Bronchial epithelial cell (primary cell): ENCODE results near the gene RAB3D. TPM values are rescaled to one million over a fixed set of nuclear protein-coding genes. Genes with fewer than 3 reads are reported as not detected.
A peak's percentile ranks its signal among the peaks of the same experiment; 100 is the strongest.

ENCODE experiments used
- DNase-seq: peaks from one replicate; pipeline ENCODE4 v3.0.0-alpha.2; 2010; ENCODE audit warnings: low read depth
- FAIRE-seq: peaks from 2 replicates; lab custom pipeline; 2011; peaks lifted over from hg19 to GRCh38; lab: Jason Lieb, UNC
- H3K27me3 ChIP-seq: 2 replicates; pipeline ENCODE4 v1.5.1; 2011; ENCODE audit warnings: low read length; ENCODE audit not compliant: control insufficient read depth, insufficient read depth
- H3K36me3 ChIP-seq: 2 replicates; pipeline ENCODE4 v1.5.1; 2011; ENCODE audit warnings: low read length; ENCODE audit not compliant: control insufficient read depth, insufficient read depth
- H3K4me3 ChIP-seq: 2 replicates; pipeline ENCODE4 v1.5.1; 2011; ENCODE audit warnings: mild to moderate bottlenecking, low read depth, low read length, control low read depth
- total RNA-seq: library from RNA; depleted of rRNA; stranded (reverse); fragments of >200 nt; gene quantifications from 2 replicates; pipeline ENCODE4 v1.2.1, GENCODE V29; 2014
- TF ChIP-seq, protein P1 (sequence below): IDR thresholded peaks from 2 replicates; pipeline ENCODE4 v1.5.1; 2011; ENCODE audit warnings: mild to moderate bottlenecking, moderate library complexity, low read length, control low read depth, inconsistent platforms; ENCODE audit not compliant: insufficient read depth, severe bottlenecking

Gene RAB3D
- total RNA-seq, 1 donor from 2014 or later = 37.4 TPM

DNA sequence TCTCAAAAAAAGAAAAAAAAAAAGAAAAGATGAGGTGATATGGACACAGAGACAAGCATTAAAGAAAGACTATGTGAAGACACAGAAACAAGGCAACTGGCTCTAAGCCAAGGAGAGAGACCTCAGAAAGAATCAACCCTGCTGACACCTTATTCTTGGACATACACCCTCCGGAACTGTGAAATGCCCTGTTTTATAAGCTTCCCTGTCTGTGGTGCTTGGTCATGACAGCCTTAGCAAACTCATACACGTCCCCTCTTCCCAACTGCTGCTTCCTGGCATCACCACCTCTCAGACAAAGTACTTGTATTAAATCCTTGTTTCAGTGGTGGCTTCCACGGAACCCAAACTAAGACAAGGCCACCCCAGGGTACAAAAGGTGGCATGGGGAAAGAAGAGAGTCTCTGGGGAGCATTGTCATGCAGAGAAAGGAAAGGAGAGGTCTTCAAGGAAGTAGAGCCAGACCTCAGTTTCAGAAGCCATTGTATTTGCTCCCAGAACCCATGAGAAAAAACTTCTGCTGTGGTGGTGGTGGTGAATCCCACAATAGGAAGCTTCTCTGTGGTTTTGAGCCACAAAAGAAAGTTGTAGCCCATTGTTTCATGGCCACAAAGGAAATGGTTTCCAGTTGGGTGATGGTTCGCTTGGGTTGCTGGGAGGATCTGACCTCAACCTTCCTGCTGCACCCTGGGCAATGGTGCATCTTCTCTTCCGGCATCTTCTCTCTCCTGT, 59.8 kb downstream of the RAB3D start:
- H3K4me3 ChIP-seq = no peak overlapping the region
- FAIRE-seq (no peak), DNase-seq (no peak)
- H3K36me3 ChIP-seq = no peaks in the 10 kb centered on the region
- H3K27me3 ChIP-seq = no peaks in the 10 kb centered on the region
- TF ChIP-seq, protein P1, sequence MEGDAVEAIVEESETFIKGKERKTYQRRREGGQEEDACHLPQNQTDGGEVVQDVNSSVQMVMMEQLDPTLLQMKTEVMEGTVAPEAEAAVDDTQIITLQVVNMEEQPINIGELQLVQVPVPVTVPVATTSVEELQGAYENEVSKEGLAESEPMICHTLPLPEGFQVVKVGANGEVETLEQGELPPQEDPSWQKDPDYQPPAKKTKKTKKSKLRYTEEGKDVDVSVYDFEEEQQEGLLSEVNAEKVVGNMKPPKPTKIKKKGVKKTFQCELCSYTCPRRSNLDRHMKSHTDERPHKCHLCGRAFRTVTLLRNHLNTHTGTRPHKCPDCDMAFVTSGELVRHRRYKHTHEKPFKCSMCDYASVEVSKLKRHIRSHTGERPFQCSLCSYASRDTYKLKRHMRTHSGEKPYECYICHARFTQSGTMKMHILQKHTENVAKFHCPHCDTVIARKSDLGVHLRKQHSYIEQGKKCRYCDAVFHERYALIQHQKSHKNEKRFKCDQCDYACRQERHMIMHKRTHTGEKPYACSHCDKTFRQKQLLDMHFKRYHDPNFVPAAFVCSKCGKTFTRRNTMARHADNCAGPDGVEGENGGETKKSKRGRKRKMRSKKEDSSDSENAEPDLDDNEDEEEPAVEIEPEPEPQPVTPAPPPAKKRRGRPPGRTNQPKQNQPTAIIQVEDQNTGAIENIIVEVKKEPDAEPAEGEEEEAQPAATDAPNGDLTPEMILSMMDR = no peak

DNA sequence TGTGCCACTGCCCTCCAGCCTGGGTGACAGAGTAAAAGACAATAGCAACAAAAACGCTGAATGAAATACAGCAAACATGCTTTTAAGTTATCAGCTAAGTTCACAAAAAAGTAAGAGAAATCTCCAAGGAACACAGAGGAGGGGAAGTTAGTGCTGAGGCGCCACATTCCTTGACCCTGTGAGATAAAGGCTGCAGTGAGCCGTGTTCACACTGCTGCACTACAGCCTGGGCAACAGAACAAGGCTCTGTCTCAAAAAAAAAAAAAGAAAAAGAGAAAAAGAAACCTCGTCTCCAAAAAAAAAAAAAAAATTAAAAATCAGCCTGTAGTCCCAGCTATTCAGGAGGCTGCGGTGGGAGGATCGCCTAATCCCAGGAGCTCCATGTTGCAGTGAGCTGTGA, 60.8 kb downstream of the RAB3D start:
- no peak overlapping the region for H3K4me3 ChIP-seq
- no peaks in the 10 kb centered on the region for H3K27me3 ChIP-seq
- FAIRE-seq = no peak
- no peaks in the 10 kb centered on the region for H3K36me3 ChIP-seq
- TF ChIP-seq, protein P1 = no peak
- DNase-seq = no peak

DNA sequence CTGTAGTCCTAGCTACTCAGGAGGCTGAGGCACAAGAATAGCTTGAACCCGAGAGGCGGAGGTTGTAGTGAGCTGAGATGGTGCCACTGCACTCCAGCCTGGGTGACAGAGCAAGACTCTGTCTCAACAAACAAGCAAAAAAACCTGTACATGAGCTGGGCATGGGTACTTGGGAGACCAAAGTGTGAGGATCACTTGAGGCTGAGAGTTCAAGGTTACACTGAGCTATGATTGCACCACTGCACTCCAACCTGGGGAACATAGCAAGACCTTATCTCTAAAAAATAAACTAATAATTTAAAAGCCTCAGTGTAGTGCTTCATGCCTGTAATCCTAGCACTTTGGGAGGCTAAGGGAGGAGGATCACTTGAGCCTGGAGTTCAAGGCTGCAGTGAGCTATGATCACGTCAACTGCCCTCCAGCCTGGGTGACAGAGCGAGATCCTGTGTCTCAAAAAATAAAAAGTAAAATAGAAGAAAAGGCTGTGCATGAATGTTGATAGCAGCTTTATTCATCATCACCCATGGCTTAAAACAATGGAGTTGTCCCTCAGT, 64.8 kb downstream of the RAB3D start:
- TF ChIP-seq, protein P1 = no peak
- Histone ChIP-seq H3K27me3 (no peaks in the 10 kb centered on the region), H3K4me3 (no peak overlapping the region), H3K36me3 (no peaks in the 10 kb centered on the region)
- DNase-seq (no peak), FAIRE-seq (no peak)

DNA sequence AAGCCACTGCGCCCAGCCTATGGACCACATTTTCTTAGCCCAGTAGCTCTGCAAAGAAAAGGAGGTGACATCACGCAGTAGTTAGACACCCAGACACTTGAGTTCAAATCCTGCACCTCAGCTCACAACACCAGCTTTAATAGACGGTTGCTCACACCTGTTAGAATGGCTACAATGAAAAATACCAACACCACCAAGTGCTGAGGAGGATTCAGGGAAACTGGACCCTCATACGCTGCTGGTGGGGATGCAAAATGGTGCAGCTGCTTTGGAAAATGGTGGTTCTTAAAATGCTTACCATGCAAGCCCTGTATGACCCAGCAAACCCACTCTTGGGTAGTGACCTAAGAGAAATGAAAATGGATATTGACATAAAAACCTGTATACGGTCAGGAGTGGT, 65.5 kb downstream of the RAB3D start:
- Histone ChIP-seq H3K27me3 (no peaks in the 10 kb centered on the region), H3K4me3 (no peak overlapping the region), H3K36me3 (no peaks in the 10 kb centered on the region)
- TF ChIP-seq, protein P1 = no peak
- DNase-seq (no peak), FAIRE-seq (no peak)

DNA sequence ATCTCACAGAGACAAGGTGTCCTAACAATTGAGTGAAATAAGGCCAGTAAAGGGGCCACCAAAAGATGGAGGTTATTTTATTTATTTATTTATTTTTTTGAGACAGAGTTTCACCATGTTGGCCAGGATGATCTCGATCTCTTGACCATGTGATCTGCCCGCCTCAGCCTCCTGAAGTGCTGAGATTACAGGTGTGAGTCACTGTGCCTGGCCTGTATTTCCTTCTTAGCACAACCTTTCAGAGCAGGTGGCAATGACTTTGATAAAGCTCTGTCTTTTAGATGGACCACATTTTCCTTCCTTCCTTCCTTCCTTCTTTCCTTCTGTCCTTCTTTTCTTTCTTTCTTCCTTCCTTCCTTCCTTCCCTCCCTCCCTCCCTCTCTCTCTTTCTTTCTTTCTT, 66.2 kb downstream of the RAB3D start:
- TF ChIP-seq, protein P1 = no peak
- no peak for FAIRE-seq
- peak; percentile 12 for DNase-seq
- Histone ChIP-seq H3K4me3 (no peak overlapping the region), H3K27me3 (no peaks in the 10 kb centered on the region), H3K36me3 (no peaks in the 10 kb centered on the region)

Other genes starting within 250 kb of the RAB3D start
- gene SPC24, start 183.9 kb downstream of the RAB3D start, total RNA-seq = 1.6 and 1.7 TPM in 2 replicates
- gene KANK2, start 142.1 kb downstream of the RAB3D start, total RNA-seq = 10.2 and 10.8 TPM in 2 replicates
- gene ANGPTL8, start 100.0 kb downstream of the RAB3D start, total RNA-seq = not detected in 2 replicates
- gene DOCK6, start 77.1 kb downstream of the RAB3D start, total RNA-seq = 10.5 and 21.4 TPM in 2 replicates
- gene TSPAN16, start 43.5 kb downstream of the RAB3D start, total RNA-seq = not detected in 2 replicates
- gene TMEM205, start 6.6 kb upstream of the RAB3D start, total RNA-seq = 70.6 and 116 TPM in 2 replicates
- 7.9 and 11.1 TPM in 2 replicates for gene CCDC159, start 6.9 kb upstream of the RAB3D start, total RNA-seq
- gene PLPPR2, start 15.8 kb upstream of the RAB3D start, total RNA-seq = 1.8 and 6.0 TPM in 2 replicates
- 0.53 and 0.90 TPM in 2 replicates for gene SWSAP1, start 35.0 kb upstream of the RAB3D start, total RNA-seq
- gene EPOR, start 44.7 kb upstream of the RAB3D start, total RNA-seq = 0.26 and 1.0 TPM in 2 replicates
- gene RGL3, start 79.7 kb upstream of the RAB3D start, total RNA-seq = 0.26 TPM in 2 replicates
- gene ODAD3, start 95.5 kb upstream of the RAB3D start, total RNA-seq = not detected in 2 replicates
- 67.9 and 75.8 TPM in 2 replicates for gene PRKCSH, start 96.0 kb upstream of the RAB3D start, total RNA-seq
- gene ELAVL3, start 141.4 kb upstream of the RAB3D start, total RNA-seq = not detected in 2 replicates
- 5.3 and 8.3 TPM in 2 replicates for gene ZNF653, start 166.2 kb upstream of the RAB3D start, total RNA-seq
- 27.7 and 57.4 TPM in 2 replicates for gene ECSIT, start 189.5 kb upstream of the RAB3D start, total RNA-seq
- gene CNN1, start 199.2 kb upstream of the RAB3D start, total RNA-seq = not detected in 2 replicates
- gene ELOF1, start 219.6 kb upstream of the RAB3D start, total RNA-seq = 20.3 and 30.7 TPM in 2 replicates
- 24.5 and 26.2 TPM in 2 replicates for gene ACP5, start 238.0 kb upstream of the RAB3D start, total RNA-seq